Activated T-cell treated with anti-CD3 and anti-CD28 coated beads, Interleukin-2, amount 50 U/mL, for 24 hours (primary cell): Measurements from ENCODE around the gene RGS9.

Experiments used
- DNase-seq: peaks from one replicate; pipeline ENCODE4 v3.0.0-alpha.2; 2020
- H3K27ac Mint-ChIP-seq: 2 replicates; pipeline ENCODE4 v1.8.0; 2020; ENCODE audit warnings: mild to moderate bottlenecking, mixed read lengths
- H3K27me3 Mint-ChIP-seq: 2 replicates; pipeline ENCODE4 v1.8.0; 2020; ENCODE audit warnings: mixed read lengths
- H3K36me3 Mint-ChIP-seq: 2 replicates; pipeline ENCODE4 v1.8.0; 2020; ENCODE audit warnings: low read depth, mixed read lengths
- H3K4me1 Mint-ChIP-seq: 2 replicates; pipeline ENCODE4 v1.8.0; 2020; ENCODE audit warnings: low read depth, mixed read lengths
- H3K4me3 Mint-ChIP-seq: 2 replicates; pipeline ENCODE4 v1.8.0; 2020; ENCODE audit warnings: mild to moderate bottlenecking, moderate library complexity, mixed read lengths
- H3K9me3 Mint-ChIP-seq: 2 replicates; pipeline ENCODE4 v1.8.0; 2020; ENCODE audit warnings: mixed read lengths

Gene RGS9

DNA sequence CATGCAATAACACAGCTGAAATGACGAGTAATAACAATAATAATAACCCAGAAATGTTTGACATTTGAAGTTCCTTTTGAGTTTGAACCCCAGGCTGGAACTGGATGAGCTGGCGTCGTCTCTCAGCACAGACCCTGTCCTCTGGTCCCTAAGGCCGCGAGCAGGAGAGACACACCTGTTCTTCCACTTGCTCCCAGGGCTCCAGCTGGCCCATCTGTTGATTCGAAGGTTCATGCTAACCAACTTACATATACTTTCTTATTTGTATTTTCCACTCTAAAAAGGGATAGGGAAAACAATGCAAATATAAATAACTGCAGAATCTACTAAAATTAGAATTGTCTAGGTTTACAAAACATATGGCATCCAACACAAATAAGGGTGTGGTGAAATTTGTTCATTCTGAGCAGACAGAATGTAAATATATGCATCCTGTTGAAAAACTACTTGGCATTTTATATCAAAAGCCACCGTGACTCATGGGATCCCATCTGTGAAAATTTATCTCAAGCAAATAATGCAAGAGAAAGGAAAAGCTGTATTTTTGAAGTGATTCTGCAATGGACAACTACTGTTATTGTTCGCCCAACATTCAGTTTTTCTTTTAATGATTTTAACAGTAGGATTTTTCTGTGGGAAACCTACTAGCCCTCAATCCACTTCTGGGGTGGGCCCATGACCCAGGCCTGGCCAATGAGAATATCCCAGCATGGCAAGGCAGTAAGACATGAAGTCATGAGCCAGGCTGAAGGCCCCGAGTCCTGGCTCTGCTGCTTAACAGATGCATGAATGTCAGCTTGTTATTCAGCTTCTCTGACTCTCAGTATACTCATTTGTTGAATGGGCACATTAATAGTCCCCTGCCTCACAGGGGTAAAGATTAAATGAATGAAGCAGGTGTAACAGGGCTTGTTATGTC lies 13.2 kb upstream of the RGS9 start:
- Mint-ChIP-seq H3K4me3 (peak overlapping the region; percentile 88), H3K4me1 (peaks cover 26% of the 10 kb centered on the region), H3K27ac (peak overlapping the region; percentile 96), H3K27me3 (peaks cover 18% of the 10 kb centered on the region), H3K9me3 (no peaks in the 10 kb centered on the region), H3K36me3 (peaks cover 4% of the 10 kb centered on the region)
- no peak for DNase-seq

DNA sequence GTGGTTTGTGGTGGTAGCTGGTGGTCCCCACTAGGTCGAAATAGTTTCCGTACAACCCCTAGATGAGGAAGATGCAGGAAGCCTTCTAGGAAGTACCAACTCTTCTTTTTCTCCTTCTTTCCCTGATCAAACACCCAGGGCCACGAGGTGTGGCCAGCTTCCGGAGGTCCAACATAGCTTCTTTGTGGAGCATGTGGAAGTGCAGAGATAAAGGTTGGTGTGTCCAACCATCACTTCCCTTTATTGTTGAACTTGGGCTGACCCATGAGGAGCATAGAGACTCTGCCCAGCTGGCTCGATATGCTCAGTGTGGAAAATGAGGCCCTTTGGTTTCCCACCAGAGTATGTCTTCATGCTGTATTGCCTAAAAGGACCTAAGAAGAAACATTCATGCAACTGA lies 6.3 kb upstream of the RGS9 start:
- Mint-ChIP-seq H3K4me1 (no peaks in the 10 kb centered on the region), H3K27ac (no peak overlapping the region), H3K9me3 (no peaks in the 10 kb centered on the region), H3K36me3 (no peaks in the 10 kb centered on the region), H3K27me3 (peaks cover 18% of the 10 kb centered on the region), H3K4me3 (no peak overlapping the region)
- no peak for DNase-seq

DNA sequence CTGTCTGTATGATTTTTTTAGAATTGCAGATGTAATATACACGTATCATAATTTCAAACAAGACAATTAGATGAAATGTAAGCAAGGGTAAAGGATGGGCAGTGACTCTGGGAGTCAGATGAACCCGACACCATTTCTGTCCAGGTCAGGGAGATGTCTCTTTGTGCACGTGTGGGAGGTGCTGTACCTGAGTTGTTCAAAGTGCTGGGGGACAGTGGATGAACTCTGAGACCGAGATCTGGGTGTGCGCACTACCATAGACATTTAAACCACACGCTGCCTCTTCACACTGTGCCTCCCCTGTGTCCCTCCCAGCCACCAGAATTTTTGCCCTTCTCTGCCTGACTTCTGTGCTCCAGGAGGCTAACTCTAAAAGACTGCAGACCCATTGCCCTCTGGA lies 5.9 kb upstream of the RGS9 start:
- no peak overlapping the region for H3K27ac Mint-ChIP-seq
- H3K27me3 Mint-ChIP-seq: peaks cover 18% of the 10 kb centered on the region
- H3K36me3 Mint-ChIP-seq: no peaks in the 10 kb centered on the region
- H3K9me3 Mint-ChIP-seq: no peaks in the 10 kb centered on the region
- H3K4me1 Mint-ChIP-seq: no peaks in the 10 kb centered on the region
- H3K4me3 Mint-ChIP-seq: no peak overlapping the region
- no peak for DNase-seq

DNA sequence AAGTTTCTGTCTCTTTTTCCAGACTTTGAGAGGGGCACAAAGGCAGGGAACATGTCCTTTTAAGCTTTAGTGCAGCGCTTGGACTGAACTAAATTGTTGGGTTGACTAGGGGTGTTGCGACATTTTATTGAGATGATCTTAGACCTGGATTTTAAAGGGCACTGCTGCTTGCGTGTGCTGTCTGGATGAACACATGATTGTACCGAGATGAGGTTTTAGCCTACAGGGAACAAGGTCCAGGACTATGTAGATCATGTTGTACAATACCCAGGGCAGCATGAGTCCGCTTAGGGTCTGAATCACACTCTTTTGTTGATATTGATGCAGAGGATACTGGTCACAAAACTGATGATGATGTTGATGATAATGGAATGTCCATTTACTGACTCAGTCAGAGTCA lies 5.2 kb upstream of the RGS9 start:
- Mint-ChIP-seq H3K27ac (no peak overlapping the region), H3K9me3 (no peaks in the 10 kb centered on the region), H3K4me3 (no peak overlapping the region), H3K4me1 (peaks cover 5% of the 10 kb centered on the region), H3K27me3 (peaks cover 18% of the 10 kb centered on the region), H3K36me3 (no peaks in the 10 kb centered on the region)
- DNase-seq: no peak

- no peaks in the 10 kb centered on the region for H3K36me3 Mint-ChIP-seq
- no peak for DNase-seq
- H3K4me3 Mint-ChIP-seq: no peak overlapping the region
- peaks cover 21% of the 10 kb centered on the region for H3K27me3 Mint-ChIP-seq
- no peaks in the 10 kb centered on the region for H3K9me3 Mint-ChIP-seq
- no peak overlapping the region for H3K27ac Mint-ChIP-seq
- H3K4me1 Mint-ChIP-seq: peaks cover 18% of the 10 kb centered on the region
Observed at GRCh38 chr17:65134035-65134434, 3.1 kb upstream of the RGS9 start.

DNA sequence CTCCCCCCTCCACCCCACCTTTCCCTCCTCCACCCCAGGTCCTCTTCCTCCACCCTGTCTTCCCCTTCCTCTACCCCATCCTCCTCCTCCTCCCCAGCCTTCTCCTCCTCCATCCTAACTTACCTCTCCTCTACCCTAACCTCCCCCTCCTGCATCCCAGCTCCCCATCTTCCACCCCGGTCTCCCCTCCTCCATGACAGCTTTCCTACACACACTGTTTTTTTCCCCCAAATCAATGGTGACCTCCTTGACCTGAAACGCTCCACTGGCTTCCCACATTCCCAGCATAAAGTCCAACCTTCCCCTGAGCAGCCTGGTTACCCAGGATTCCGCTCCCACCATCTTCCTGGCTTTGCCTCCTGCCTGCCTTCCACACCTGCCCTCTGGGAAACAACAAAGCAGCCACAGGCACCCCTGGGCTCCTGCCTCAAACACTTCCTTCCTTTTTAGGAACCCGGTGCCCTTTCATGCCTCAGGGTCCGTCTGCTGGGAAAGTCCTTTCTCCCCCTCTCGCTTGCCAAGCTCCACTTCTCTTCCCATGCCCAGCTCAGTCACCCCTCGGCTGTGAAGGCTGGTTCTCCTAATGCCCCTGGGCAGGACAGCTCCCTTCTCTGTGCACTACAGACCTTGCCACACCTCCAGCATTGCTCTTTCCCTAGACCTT lies 2.1 kb downstream of the RGS9 start:
- H3K4me3 Mint-ChIP-seq: no peak overlapping the region
- no peaks in the 10 kb centered on the region for H3K9me3 Mint-ChIP-seq

DNA sequence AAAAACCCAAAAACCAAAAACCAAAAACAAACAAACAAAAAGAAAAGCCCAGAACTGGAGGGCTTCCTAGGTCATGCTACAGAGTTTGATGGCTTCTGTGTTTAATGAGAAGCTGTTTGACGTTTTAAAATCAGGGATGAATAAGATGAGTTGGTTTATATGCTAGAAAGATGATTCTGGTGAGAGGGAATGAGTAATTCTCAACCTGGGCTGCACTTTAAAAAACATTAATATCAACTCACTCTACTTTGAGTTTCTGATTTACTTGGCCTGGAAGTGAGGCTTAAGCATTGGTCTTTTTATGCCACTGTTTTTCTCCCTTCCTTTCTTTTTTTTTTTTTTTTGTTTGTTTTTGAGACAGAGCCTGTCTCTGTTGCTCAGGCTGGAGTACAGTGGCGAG lies 5.1 kb downstream of the RGS9 start:
- Mint-ChIP-seq H3K27ac (no peak overlapping the region), H3K27me3 (peaks cover 33% of the 10 kb centered on the region), H3K4me3 (no peak overlapping the region), H3K9me3 (no peaks in the 10 kb centered on the region), H3K36me3 (no peaks in the 10 kb centered on the region), H3K4me1 (peaks cover 16% of the 10 kb centered on the region)
- no peak for DNase-seq

More for the DNA sequence above, 2.1 kb downstream of the RGS9 start:
- Mint-ChIP-seq H3K27me3 (peaks cover 33% of the 10 kb centered on the region), H3K27ac (no peak overlapping the region), H3K4me1 (peaks cover 23% of the 10 kb centered on the region), H3K36me3 (no peaks in the 10 kb centered on the region)
- no peak for DNase-seq

GRCh38 chr17:65143889-65144604 lies 6.9 kb downstream of the RGS9 start:
- DNase-seq: no peak
- peaks cover 5% of the 10 kb centered on the region for H3K4me1 Mint-ChIP-seq
- H3K4me3 Mint-ChIP-seq: no peak overlapping the region
- H3K27me3 Mint-ChIP-seq: peaks cover 20% of the 10 kb centered on the region
- no peaks in the 10 kb centered on the region for H3K9me3 Mint-ChIP-seq
- H3K36me3 Mint-ChIP-seq: no peaks in the 10 kb centered on the region
- no peak overlapping the region for H3K27ac Mint-ChIP-seq

GRCh38 chr17:65145743-65146142 lies 8.6 kb downstream of the RGS9 start:
- Mint-ChIP-seq H3K36me3 (no peaks in the 10 kb centered on the region), H3K27me3 (peaks cover 7% of the 10 kb centered on the region), H3K4me1 (no peaks in the 10 kb centered on the region), H3K27ac (no peak overlapping the region), H3K4me3 (no peak overlapping the region), H3K9me3 (no peaks in the 10 kb centered on the region)
- DNase-seq: no peak

DNA sequence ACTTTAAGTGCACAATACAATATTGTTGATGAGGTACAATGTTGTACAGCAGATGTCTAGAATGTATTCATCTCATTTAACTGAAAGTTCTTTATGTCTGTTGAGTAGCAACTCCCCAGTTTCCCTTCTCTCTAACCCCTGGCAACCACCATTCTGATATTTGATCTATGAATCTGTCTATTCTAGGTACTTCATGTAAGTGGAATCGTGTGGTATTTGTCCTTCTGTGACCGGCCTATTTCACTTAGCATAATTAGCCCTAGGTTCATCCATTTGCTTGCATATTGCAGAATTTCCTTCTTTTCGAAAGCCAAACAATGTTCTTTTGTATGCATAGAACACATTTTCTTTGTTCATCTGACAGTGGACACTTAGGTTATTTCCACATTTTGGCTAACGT lies 10.8 kb downstream of the RGS9 start:
- H3K27me3 Mint-ChIP-seq: peaks cover 7% of the 10 kb centered on the region
- DNase-seq: no peak
- no peak overlapping the region for H3K27ac Mint-ChIP-seq
- H3K9me3 Mint-ChIP-seq: no peaks in the 10 kb centered on the region
- H3K4me3 Mint-ChIP-seq: no peak overlapping the region
- no peaks in the 10 kb centered on the region for H3K4me1 Mint-ChIP-seq
- no peaks in the 10 kb centered on the region for H3K36me3 Mint-ChIP-seq

DNA sequence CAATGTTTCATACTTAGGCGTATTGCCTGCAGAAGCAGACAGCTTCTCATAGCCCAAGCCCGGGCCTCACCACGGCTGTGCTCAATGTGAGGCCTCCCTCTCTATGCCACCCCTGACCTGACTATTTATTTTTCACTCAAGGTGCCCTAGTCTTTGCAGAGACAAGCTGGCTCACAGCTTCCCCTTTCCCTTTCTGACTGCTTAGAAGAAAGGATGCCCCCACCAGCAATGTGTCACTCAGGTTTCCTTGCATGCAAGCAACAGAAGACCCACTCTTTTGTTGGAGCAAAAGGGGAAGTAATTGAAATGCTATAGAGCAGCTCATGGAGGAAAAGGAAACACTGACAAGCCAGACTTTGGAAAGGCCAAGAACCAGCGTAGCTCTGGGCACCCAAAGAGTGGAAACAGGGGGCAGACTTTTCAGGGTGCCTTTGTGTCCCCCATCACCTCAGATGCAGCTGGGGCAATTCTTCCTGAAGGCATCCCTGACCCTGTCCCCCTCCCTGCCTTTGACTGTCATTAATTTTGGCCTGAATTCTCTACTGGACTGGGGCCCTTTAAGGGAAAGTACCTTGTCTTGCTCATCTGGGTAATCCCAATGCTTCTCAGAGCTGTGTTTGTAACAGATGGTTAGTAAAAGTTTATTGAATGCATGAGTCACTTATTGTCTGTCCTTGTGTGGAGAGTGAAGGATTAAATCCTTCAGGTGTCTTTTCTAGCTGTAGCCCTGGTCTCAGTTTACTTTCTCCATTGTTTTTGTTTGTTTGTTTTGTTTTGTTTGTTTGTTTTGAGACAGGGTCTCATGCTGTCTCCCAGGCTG lies 17.8 kb downstream of the RGS9 start:
- Mint-ChIP-seq H3K4me1 (peaks cover 14% of the 10 kb centered on the region), H3K4me3 (no peak overlapping the region), H3K27ac (no peak overlapping the region), H3K27me3 (no peaks in the 10 kb centered on the region), H3K9me3 (no peaks in the 10 kb centered on the region), H3K36me3 (no peaks in the 10 kb centered on the region)
- DNase-seq: no peak

DNA sequence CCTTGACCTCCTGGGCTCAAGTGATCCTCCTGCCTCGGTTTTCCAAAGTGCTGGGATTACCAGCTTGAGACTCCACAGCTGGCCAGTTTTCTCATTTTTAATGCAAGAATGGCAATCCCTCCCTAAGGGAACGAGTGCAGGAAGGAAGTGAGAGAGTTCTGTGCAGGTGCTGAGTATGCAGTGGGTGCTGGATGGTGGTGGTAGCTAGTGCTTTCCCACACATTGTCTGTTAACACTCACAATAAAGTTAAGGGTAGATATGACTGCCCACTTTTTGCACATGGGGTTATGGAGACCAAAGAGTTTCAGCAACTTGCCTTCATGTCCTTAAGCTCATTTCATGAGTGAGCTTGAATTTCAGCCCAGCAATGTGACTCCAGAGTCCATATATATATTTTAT lies 18.5 kb downstream of the RGS9 start:
- H3K27me3 Mint-ChIP-seq: no peaks in the 10 kb centered on the region
- H3K4me1 Mint-ChIP-seq: peaks cover 14% of the 10 kb centered on the region
- H3K27ac Mint-ChIP-seq: no peak overlapping the region
- no peaks in the 10 kb centered on the region for H3K9me3 Mint-ChIP-seq
- H3K4me3 Mint-ChIP-seq: no peak overlapping the region
- no peak for DNase-seq
- no peaks in the 10 kb centered on the region for H3K36me3 Mint-ChIP-seq

DNA sequence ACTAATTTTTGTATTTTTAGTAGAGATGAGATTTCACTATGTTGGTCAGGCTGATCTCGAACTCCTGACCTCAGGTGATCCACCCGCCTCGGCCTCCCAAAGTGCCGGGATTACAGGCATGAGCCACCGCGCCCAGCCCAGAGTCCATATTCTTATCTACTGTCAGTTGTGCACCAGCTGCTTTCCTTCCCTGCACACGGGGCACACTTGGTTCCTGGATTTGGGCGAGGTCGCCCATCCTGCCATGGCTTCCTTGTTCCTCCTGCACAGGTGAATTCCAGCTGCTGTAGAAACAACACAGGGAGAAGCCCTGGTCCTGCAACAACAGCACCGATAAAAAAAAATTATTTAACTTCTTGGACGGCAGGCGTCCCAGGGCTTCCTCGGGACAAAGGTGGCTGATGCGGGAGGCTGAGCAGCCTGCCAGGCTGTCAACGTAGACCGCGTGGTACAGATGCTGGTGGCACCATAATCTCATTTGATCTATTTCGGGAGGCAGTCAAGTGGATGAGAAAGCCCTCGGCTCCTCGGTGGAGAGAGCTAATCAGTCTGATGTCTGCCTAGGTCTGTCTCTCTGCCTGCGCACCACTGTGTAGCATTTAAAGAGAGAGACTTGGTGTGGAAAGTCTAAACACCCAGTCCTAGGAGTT lies 19.1 kb downstream of the RGS9 start:
- H3K27me3 Mint-ChIP-seq: no peaks in the 10 kb centered on the region
- DNase-seq: no peak
- H3K4me3 Mint-ChIP-seq: no peak overlapping the region
- H3K4me1 Mint-ChIP-seq: peaks cover 14% of the 10 kb centered on the region
- H3K27ac Mint-ChIP-seq: no peak overlapping the region
- no peaks in the 10 kb centered on the region for H3K9me3 Mint-ChIP-seq
- H3K36me3 Mint-ChIP-seq: no peaks in the 10 kb centered on the region
